HS-5 (cell line): ENCODE measurements around the gene PKP4.
"Not testable (repeated sequence)": the region's sequence is repeated elsewhere in the genome, so short reads cannot be mapped to it uniquely, and the experiment has no call there.

Experiments used
- DNase-seq: peaks from one replicate; pipeline ENCODE4 v3.0.0-alpha.2; 2012; ENCODE audit warnings: low read depth

Gene PKP4

DNA sequence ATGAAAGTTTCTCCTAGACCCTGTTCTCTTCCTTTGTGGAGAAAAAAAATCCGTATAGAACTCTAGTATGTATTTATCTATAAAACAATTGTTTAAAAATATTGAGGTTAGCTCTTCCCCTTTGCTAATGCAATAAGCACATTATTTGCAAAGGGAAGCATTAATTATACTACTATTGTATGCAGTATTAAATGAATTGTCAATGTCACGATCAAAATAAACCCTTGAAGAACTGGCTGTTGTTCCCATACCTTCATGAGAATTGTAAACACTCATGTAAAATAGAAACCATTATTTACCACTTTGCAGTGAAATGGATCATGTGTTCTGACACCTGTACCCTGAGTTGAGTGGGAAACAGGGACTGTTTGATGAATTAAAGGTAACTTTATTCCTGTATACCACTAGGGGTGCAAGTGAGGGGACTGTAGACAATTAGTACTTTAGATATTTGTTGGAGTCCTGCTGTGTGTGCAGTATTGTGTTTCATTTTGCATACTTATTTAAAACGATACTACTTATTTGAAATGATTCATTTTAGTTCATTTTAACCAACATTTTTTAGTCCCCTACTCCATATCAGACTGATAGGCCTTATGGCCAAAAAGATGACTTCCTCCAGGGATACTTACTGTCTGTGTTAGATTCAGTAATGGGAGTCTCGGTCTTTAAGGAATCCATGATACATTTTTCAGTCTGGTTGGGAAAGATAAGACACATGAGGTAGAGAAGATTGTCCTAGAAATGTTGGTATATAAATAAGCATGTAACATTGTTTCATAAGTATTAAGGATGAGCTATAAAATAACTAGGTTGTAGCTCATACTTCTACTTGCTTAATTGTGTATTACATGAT is 7.9 kb downstream of the PKP4 start:
- DNase-seq: no peak

- no peak for DNase-seq
Measured at GRCh38 chr2:158467248-158467647, 10.5 kb downstream of the PKP4 start.

DNA sequence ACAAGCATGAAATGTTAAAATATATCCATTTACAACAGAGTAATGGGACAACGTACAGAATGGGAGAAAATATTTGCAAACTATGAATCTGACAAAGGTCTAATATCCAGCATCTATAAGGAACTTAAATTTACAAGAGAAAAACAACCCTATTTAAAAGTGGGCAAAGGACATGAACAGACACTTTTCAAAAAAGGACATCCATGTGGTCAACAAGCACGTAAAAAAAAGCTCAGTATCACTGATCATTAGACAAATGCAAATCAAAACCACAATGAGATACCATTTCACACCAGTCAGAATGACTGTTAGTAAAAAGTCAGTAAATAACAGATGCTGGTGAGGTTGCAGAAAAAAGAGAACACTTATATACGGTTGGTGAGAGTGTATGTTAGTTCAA is 16.1 kb downstream of the PKP4 start:
- not testable (repeated sequence) for DNase-seq

DNA sequence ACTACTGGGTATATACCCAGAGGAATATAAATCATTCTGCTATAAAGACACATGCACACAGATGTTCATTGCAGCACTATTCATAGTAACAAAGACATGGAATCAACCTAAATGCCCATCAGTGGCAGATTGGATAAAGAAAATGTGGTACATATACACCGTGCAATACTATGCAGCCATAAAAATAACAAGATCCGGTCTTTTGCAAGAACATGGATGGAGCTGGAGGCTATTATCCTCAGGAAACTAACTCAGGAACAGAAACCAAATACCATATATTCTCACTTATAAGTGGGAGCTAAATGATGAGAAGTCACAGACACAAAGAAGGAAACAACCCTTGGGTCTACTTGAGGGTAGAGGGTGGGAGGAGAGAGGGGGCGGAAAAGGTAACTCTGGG is 16.5 kb downstream of the PKP4 start:
- DNase-seq: not testable (repeated sequence)

DNA sequence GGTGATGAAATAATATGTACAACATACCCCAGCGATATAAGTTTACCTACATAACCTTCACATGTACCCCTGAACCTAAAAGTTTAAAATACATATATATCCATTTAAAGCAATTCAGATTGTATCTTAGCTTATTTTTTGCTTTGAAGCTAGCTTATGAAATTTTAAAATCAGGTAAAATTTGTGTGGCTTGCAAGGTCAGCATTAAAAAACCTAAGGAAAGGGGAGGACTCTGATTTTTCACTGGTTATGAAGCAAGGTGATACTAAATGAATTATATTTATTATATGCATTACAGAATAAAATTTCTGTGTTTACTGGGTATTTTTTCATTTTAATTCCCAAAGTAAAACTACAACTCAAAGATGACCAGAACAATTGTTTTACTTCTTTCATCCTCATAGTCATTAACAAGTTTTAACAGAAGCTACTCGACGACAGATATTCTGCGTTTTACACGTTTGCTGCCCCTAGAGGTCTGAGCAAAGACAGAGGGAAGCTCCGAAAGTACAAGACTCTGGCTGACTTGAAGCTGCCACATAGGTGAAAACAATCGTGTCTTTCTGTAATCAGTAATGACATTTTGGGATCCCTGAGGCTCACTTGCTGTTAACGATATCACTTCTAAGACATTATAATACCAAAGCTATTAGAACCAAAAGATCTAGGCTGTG is 17.1 kb downstream of the PKP4 start:
- DNase-seq: no peak

DNA sequence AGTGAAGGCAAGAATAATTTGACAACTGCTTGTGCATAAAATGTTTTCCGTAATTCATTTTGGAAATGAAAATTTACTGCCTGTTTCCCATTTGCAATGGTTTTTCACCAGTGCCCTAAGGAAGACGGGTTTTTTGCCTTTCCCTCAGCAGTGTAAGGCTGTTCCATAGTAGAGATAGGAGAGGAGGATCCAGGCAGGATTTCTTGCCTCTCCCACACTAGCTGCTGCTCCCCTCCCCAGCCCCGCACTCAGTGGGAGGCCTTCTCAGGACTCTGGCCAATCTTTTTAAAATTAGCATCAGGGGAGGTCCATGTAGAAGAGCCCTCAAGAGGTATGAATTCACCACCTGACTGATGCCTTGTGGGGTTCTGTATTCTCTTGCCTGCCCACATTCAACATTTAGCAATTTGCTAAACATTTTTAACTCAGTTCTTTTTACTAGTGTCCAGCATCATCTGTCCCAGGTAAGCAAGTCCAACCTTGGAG is 17.8 kb downstream of the PKP4 start:
- DNase-seq: not testable (repeated sequence)

GRCh38 chr2:158477202-158477601 is 20.4 kb downstream of the PKP4 start:
- no peak for DNase-seq

GRCh38 chr2:158478237-158478636 is 21.5 kb downstream of the PKP4 start:
- DNase-seq: no peak

DNA sequence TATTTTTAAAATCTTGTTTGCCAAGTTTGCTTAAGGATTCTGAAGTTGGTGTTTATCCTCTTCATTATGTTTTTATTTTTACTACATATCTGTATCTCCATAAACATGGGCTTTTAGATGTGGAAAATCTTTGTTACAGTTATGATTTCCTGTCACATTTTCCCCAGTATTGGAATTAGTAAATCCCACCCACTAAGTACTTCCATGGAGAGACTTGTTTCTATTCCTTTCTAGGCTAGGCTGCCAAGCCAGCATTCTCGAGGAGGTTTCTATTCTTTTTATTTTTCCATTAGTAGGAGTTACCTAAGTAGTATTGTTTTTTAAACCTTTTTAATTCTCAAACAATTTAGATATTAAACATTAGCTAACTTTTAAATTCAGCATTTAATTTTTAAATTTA is 22.1 kb downstream of the PKP4 start:
- no peak for DNase-seq

DNA sequence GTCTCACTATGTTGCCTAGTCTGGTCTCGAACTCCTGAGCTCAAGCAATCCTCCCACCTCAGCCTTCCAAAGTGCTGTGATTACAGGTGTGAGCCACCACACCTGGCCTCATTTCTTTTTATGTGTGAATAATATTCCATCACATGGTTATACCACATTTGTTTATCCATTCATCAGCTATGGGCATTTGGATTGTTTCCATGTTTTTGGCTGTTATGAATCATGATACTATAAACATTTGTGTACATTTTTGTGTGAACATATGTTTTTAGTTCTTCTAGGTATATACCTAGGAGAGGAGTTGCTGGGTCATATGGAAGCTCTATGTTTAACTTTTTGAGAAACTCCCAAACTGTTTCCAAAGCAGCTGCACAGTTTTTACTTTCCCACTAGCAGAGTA is 24.4 kb downstream of the PKP4 start:
- no peak for DNase-seq

DNA sequence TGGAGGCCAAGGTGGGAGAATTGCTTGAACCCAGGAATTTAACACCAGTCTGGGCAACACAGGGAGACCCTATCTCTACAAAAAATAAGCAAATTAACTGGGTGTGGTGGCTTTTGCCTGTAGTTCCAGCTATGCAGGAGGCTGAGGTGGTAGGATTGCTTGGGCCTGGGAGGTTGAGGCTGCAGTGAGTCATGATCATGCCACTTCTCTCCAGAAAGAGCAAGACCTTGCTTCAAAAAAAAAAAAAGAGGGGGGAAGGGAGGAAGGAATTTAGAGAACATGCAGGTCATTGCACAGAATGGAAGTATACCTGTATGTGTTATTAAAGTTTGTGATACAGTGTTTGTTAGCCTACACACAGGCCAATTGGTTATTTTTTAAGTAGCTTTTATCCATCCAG is 25.8 kb downstream of the PKP4 start:
- DNase-seq: no peak

DNA sequence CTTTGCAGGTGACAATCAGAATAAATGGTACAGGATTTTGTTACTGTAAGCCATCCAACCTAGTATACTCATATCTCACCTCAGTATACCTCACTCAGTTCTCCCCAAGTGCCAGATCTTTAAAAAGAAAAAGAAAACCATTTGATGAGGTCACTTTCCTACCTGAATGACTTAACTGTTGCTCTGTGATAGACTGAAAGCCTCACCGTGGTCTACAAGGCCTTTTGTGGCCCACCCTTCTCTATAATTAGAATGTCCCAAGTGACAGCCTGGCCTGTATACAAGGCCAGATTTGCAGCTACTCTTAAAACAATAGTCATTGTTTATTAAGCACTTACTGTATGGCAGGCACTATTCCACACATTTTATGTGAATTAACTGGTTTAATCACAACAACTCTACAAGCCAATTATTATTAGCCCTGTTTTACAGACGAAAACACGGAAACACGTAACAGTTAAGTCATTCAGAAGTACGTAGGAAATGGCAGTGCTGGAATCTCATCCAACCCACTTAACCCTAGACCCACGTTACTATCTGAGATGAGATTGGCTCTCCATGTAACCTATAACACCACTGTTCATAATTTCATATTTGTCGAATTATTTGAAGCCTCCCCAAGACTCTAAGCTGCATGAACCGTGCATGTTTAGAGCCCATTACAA is 28.3 kb downstream of the PKP4 start:
- no peak for DNase-seq

DNA sequence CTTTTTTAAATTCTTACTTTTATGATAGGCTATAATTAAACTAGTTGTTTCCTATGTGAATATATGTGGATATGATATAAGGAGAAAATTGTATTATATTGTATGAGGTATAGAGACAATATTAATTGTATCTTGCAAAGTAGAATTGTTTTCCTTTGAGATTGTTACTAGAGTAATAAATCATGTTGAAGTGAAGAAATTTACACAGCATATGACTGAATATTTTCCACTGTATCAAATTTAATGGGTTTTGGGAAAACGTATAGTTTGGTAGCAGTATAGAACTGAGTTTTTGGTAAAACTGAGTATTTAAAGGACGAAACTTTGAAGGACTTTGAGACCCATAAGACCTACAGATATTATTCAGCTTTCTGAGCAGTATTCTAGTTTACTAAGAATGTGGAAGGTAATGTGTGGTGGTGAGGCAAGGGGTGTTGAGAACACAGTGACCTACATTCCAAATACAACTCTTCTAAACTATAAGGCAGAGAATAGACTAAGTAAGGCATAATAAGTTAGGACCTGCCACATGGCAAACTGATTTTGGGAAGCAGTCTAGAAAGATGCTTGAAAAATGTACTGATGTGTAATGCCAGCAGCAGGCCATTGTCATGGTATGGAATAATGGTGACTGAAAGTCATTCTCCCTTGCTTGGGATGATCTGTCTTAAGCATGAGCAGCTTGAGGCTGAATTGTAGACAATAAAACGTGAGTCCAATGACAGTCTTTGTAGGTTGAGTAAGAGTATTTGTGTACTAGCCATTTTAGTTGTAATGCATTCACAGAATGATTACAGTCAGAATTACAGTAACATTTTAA is 29.6 kb downstream of the PKP4 start:
- no peak for DNase-seq

DNA sequence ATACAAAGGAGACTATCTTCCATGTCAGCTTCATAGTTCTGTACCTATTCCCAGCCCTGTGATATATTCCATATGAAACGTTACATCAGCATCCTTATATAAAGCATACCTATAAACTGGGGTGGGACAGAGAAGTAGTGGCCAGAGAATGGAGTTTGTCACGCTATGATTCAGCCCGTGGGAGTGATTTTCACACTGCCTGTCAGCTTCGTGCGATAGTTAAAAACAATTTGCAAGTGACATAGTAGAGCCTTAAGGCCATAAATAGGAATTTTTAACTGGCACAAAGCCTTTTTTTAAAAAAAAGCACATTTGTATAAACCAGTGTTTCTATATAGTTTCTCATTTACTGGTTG is 30.2 kb downstream of the PKP4 start:
- no peak for DNase-seq

GRCh38 chr2:158487419-158487818 is 30.7 kb downstream of the PKP4 start:
- DNase-seq: no peak

GRCh38 chr2:158488442-158489216 is 31.9 kb downstream of the PKP4 start:
- DNase-seq: no peak

GRCh38 chr2:158489366-158490112 is 32.8 kb downstream of the PKP4 start:
- DNase-seq: no peak

DNA sequence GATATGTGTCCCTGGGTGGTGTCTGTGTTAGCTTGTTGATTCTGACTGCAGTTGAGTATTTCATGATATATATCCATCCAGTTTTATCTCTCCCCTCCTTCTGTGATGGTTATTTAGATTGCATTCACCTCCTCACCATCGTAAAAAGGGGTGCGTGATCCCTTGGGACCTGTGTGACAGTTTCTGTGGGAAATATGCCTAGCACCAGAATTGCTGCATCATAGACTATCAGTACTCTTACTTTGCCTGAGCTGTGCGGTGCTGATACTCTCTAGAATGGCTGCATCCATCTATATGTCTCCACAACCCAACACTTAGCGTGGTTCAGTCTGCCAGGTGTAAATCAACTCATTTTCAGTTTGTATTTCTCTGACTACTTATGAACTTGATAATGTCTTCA is 34.3 kb downstream of the PKP4 start:
- no peak for DNase-seq

- no peak for DNase-seq
Measured at GRCh38 chr2:158493458-158493857, 36.7 kb downstream of the PKP4 start.

DNA sequence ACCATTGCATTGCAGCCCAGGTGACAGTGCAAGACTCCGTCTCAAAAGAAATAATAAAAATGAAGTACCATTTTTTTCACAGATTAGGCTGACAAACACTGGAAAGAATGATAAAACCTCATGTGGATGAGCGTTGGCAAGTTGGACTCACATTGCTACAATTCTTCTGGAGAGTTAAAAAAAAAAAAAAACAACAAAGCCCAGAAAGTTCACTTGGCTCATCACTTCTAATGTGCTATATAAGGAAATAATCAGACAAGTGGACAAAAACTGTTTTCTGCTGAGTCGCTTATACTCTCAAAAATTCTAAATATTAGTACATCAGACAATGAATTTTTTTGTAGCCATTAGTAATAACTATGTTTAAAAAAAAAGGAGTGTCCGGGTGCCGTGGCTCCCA is 38.4 kb downstream of the PKP4 start:
- no peak for DNase-seq

GRCh38 chr2:158496986-158497385 is 40.2 kb downstream of the PKP4 start:
- DNase-seq: no peak
